Sigmoid colon (tissue), 7 donors: ENCODE results near the gene PGS1. TPM values are rescaled to one million over a fixed set of nuclear protein-coding genes. Genes with fewer than 3 reads are reported as not detected.

ENCODE experiments used
- DNase-seq: peaks from one replicate; pipeline ENCODE4 v3.0.0-alpha.2; 2019
- H3K27ac ChIP-seq, 4 donors: fragments of 200-600 bp; sonication (generic); one replicate each; pipeline ENCODE4 v1.5.1; 2016 to 2019; ENCODE audit warnings: mild to moderate bottlenecking in 1 of 4
- H3K27me3 ChIP-seq, 3 donors: fragments of 200-600 bp; sonication (generic); one replicate each; pipeline ENCODE4 v1.5.1; 2019; ENCODE audit warnings: mild to moderate bottlenecking in 1 of 3
- H3K36me3 ChIP-seq, 4 donors: fragments of 200-600 bp; sonication (generic); one replicate each; pipeline ENCODE4 v1.5.1; 2016 to 2019
- H3K4me1 ChIP-seq, 4 donors: fragments of 200-600 bp; sonication (generic); one replicate each; pipeline ENCODE4 v1.5.1; 2017 to 2019
- H3K4me3 ChIP-seq, 4 donors: fragments of 200-600 bp; sonication (generic); one replicate each; pipeline ENCODE4 v1.5.1; 2017 to 2019; ENCODE audit warnings: mild to moderate bottlenecking in 2 of 4, moderate library complexity in 1 of 4
- H3K9me3 ChIP-seq, 4 donors: fragments of 200-600 bp in 3 of 4; sonication (generic) in 3 of 4; one replicate each; pipeline versions ENCODE4 v1.5.1 to v1.6.1; 2013 to 2019
- CTCF ChIP-seq, 4 experiments: fragments of 450-650 bp in 3 of 4; fragments of 200-600 bp in 1 of 4; IDR thresholded peaks; one replicate each; pipeline ENCODE4 v1.5.1; 2016 to 2019; ENCODE audit warnings: antibody characterized with exemption in 4 of 4, mild to moderate bottlenecking in 3 of 4, moderate library complexity in 2 of 4
- EP300 ChIP-seq, 4 donors: sonication (generic); formaldehyde crosslinking; IDR thresholded peaks; one replicate each; pipeline ENCODE4 v1.6.1; 2017; ENCODE audit warnings: antibody characterized with exemption in 4 of 4
- POLR2A ChIP-seq, 2 donors: fragments of 450-650 bp; IDR thresholded peaks; one replicate each; pipeline ENCODE4 v1.6.1; 2016; ENCODE audit warnings: antibody characterized with exemption in 2 of 2, mild to moderate bottlenecking in 2 of 2, moderate library complexity in 2 of 2
- POLR2AphosphoS5 ChIP-seq, 4 donors: sonication (generic); formaldehyde crosslinking; IDR thresholded peaks; one replicate each; pipeline ENCODE4 v1.6.1; 2017; ENCODE audit warnings: antibody characterized with exemption in 4 of 4
- WGBS, 2 donors: extraction: QIAGEN DNeasy Blood & Tissue Kit; methylation state at CpG; one replicate each; pipeline ENCODE4 v1.1.7; 2013; 5-methylcytosine and 5-hydroxymethylcytosine counted together
- intact Hi-C: fragments of 100-400 bp; cut with DNase I; formaldehyde crosslinking; loops from one replicate; pipeline ENCODE4 v1.15.1; 2023
- polyA plus RNA-seq, 3 donors: library from polyadenylated mRNA; stranded (reverse); fragments of 200-250 nt; gene quantifications; one replicate each; pipeline ENCODE4 v1.2.3, GENCODE V29; 2013
- total RNA-seq, 4 donors: library from RNA; depleted of rRNA; stranded (reverse); fragments of >200 nt; gene quantifications; one replicate each; pipeline ENCODE4 v1.1.0, GENCODE V29; 2016
- donor health status: healthy with polysubstance abuse.
- donor health status: Bipolar disorder and iron deficiency.
- donor health status: healthy.

PGS1 gene
- total and polyA plus RNA-seq, 7 donors, result 9.9 to 36.9 (median 28.6) TPM

DNA sequence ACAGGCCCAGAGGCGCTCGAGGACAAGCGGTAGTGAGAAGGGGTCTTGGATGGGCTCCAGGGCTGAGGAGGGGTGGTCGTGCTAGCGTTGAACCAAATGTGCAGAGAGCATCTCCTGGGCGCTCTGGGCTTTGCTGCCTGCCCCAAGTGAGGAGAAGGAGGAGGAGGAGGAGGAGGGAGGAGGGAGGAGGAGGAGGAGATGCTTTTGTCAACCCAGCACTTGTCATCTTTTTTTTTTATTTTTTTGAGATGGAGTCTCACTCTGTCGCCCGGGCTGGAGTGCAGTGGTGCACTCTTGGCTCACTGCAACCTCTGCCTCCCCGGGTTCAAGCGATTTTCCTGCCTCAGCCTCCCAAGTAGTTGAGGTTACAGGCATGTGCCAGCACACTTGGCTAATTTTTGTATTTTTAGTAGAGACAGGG lies 59.8 kb downstream of the PGS1 start:
- Histone ChIP-seq H3K9me3 (no peaks in the 10 kb centered on the region), H3K36me3 (no peaks in the 10 kb centered on the region), H3K27ac (no peak overlapping the region), H3K27me3 (peaks cover 3 to 38% (median 12%) of the 10 kb centered on the region in 3 donors), H3K4me1 (no peaks in the 10 kb centered on the region), H3K4me3 (no peak overlapping the region)
- 87 to 95% methylated on average over 10 of the region's 10 CpGs for WGBS, 2 donors
- no peak for TF ChIP-seq CTCF (IDR thresholded peaks at IDR 0.05)
- no peak for TF ChIP-seq POLR2AphosphoS5 (IDR thresholded peaks at IDR 0.05)
- no peak for TF ChIP-seq EP300 (IDR thresholded peaks at IDR 0.05)
- no peak for TF ChIP-seq POLR2A (IDR thresholded peaks at IDR 0.05)
- intact Hi-C loops, result no loop called here
- DNase-seq, result no peak

- H3K27ac ChIP-seq, result no peak overlapping the region
- no peaks in the 10 kb centered on the region for H3K9me3 ChIP-seq
- H3K27me3 ChIP-seq, result peaks cover 3 to 38% (median 12%) of the 10 kb centered on the region in 3 donors
- no peaks in the 10 kb centered on the region for H3K36me3 ChIP-seq
- no peak for DNase-seq
- intact Hi-C loops, result no loop called here
- 87% methylated on average over 16 of the region's 16 CpGs for WGBS, 2 donors
- no peak overlapping the region for H3K4me3 ChIP-seq
- TF ChIP-seq CTCF (IDR thresholded peaks at IDR 0.05) (no peak), POLR2AphosphoS5 (IDR thresholded peaks at IDR 0.05) (no peak), EP300 (IDR thresholded peaks at IDR 0.05) (no peak), POLR2A (IDR thresholded peaks at IDR 0.05) (no peak)
- H3K4me1 ChIP-seq, result no peaks in the 10 kb centered on the region
Measured at GRCh38 chr17:78438694-78439325, 60.4 kb downstream of the PGS1 start.

GRCh38 chr17:78441271-78441971 lies 63.0 kb downstream of the PGS1 start:
- intact Hi-C loops, result no loop called here
- WGBS, 2 donors, result 32 to 51% methylated on average over 12 of the region's 12 CpGs
- Histone ChIP-seq H3K4me1 (no peaks in the 10 kb centered on the region), H3K27me3 (peaks cover 3 to 29% (median 12%) of the 10 kb centered on the region in 3 donors), H3K27ac (no peak overlapping the region), H3K9me3 (no peaks in the 10 kb centered on the region), H3K4me3 (no peak overlapping the region), H3K36me3 (no peaks in the 10 kb centered on the region)
- TF ChIP-seq POLR2AphosphoS5 (IDR thresholded peaks at IDR 0.05) (no peak), CTCF (IDR thresholded peaks at IDR 0.05) (no peak), EP300 (IDR thresholded peaks at IDR 0.05) (no peak), POLR2A (IDR thresholded peaks at IDR 0.05) (no peak)
- no peak for DNase-seq

GRCh38 chr17:78442648-78443218 lies 64.3 kb downstream of the PGS1 start:
- Histone ChIP-seq H3K4me3 (no peak overlapping the region), H3K36me3 (no peaks in the 10 kb centered on the region), H3K27ac (no peak overlapping the region), H3K27me3 (peaks cover 3 to 18% (median 4%) of the 10 kb centered on the region in 3 donors), H3K4me1 (no peaks in the 10 kb centered on the region), H3K9me3 (no peaks in the 10 kb centered on the region)
- intact Hi-C loops, result no loop called here
- DNase-seq, result peak; percentile 92
- 71 to 74% methylated on average over 19 of the region's 19 CpGs for WGBS, 2 donors
- TF ChIP-seq POLR2AphosphoS5 (IDR thresholded peaks at IDR 0.05) (peak in 3 of 4 donors; percentile 35 to 65 (median 41)), EP300 (IDR thresholded peaks at IDR 0.05) (peak; percentile 13 to 86 (median 40)), CTCF (IDR thresholded peaks at IDR 0.05) (no peak)
